HEK293 (cell line): ENCODE measurements around the gene SSC4D.
"Not testable (repeated sequence)": the region's sequence is repeated elsewhere in the genome, so short reads cannot be mapped to it uniquely, and the experiment has no call there.

Source experiments
- GLIS1 ChIP-seq: fragments of 450-650 bp; formaldehyde crosslinking; IDR thresholded peaks from 2 replicates; pipeline ENCODE4 v1.5.1; 2016; ENCODE audit warnings: missing biosample characterization, missing genetic modification characterization
- YY1 ChIP-seq: fragments of 450-650 bp; formaldehyde crosslinking; IDR thresholded peaks from 2 replicates; pipeline ENCODE4 v1.5.1; 2018; ENCODE audit warnings: missing biosample characterization, missing genetic modification characterization
- ZNF274 ChIP-seq, 2 experiments: fragments of 200-500 bp in 1 of 2; fragments of 450-650 bp in 1 of 2; sonication (Bioruptor generic) in 1 of 2; formaldehyde crosslinking in 1 of 2; IDR thresholded peaks; 2 replicates each; pipeline versions ENCODE4 v1.5.1 to v1.6.1; 2014 to 2016; ENCODE audit warnings: borderline replicate concordance in 1 of 2, inconsistent platforms in 1 of 2, low read length in 1 of 2, missing biosample characterization in 1 of 2, missing genetic modification characterization in 1 of 2
- ZNF433 ChIP-seq: fragments of 450-650 bp; formaldehyde crosslinking; IDR thresholded peaks from 2 replicates; pipeline ENCODE4 v1.5.1; 2016; ENCODE audit warnings: missing biosample characterization, missing genetic modification characterization, low read depth
- ZNF704 ChIP-seq: fragments of 450-650 bp; formaldehyde crosslinking; IDR thresholded peaks from 2 replicates; pipeline ENCODE4 v1.5.1; 2016; ENCODE audit warnings: missing biosample characterization, missing genetic modification characterization
- ZSCAN16 ChIP-seq: fragments of 450-650 bp; formaldehyde crosslinking; IDR thresholded peaks from 2 replicates; pipeline ENCODE4 v1.5.1; 2016; ENCODE audit warnings: missing biosample characterization, missing genetic modification characterization

- TF ChIP-seq ZSCAN16 (tag by site-specific recombination); ZNF433 (tag by site-specific recombination); ZNF274 (IDR thresholded peaks at IDR 0.05; ENCODE audit: low read length); ZNF274 (tag by site-specific recombination; IDR thresholded peaks at IDR 0.05; ENCODE audit: borderline replicate concordance); YY1 (tag by site-specific recombination); GLIS1 (tag by site-specific recombination); ZNF704: not testable (repeated sequence)
These were observed 16.1 kb upstream of the SSC4D start for GRCh38 chr7:76425558-76425957.
